Testis (tissue), 2 donors: ENCODE results near the gene CAMK2D.

Source experiments
- CTCF ChIP-seq, 3 experiments: fragments of 450-650 bp in 2 of 3; fragments of 200-600 bp in 1 of 3; sonication (generic) in 1 of 3; IDR thresholded peaks; one replicate each; pipeline ENCODE4 v1.5.1; 2016 to 2019; ENCODE audit warnings: antibody characterized with exemption in 3 of 3, mild to moderate bottlenecking in 2 of 3, moderate library complexity in 1 of 3
- POLR2A ChIP-seq: fragments of 450-650 bp; IDR thresholded peaks from one replicate; pipeline ENCODE4 v1.6.1; 2017; ENCODE audit warnings: antibody characterized with exemption, mild to moderate bottlenecking, moderate library complexity

GRCh38 chr4:113555868-113556267 is 205.7 kb downstream of the CAMK2D start:
- TF ChIP-seq POLR2A (no peak), CTCF (IDR thresholded peaks at IDR 0.05) (no peak)
